Uterus (tissue), 4 donors: ENCODE results near the gene CARMIL3. TPM values are rescaled to one million over a fixed set of nuclear protein-coding genes. Genes with fewer than 3 reads are reported as not detected.

Experiments
- DNase-seq, 2 donors: peaks; one replicate each; pipeline ENCODE4 v3.0.0-alpha.2; 2019 to 2020
- H3K27ac ChIP-seq, 2 donors: fragments of 200-600 bp; sonication (generic); 1 replicate in 1 of 2; 2 replicates in 1 of 2; pipeline ENCODE4 v1.5.1; 2016 to 2018
- H3K27me3 ChIP-seq, 2 donors: fragments of 200-600 bp; sonication (generic); one replicate each; pipeline ENCODE4 v1.5.1; 2018 to 2019; ENCODE audit warnings: control low read depth in 1 of 2
- H3K36me3 ChIP-seq, 2 donors: fragments of 200-600 bp; sonication (generic); one replicate each; pipeline ENCODE4 v1.5.1; 2019; ENCODE audit warnings: control low read depth in 1 of 2
- H3K4me1 ChIP-seq, 2 donors: fragments of 200-600 bp; sonication (generic); one replicate each; pipeline ENCODE4 v1.5.1; 2018 to 2019; ENCODE audit warnings: control low read depth in 1 of 2
- H3K4me3 ChIP-seq, 2 donors: fragments of 200-600 bp; sonication (generic); 1 replicate in 1 of 2; 2 replicates in 1 of 2; pipeline ENCODE4 v1.5.1; 2018 to 2019; ENCODE audit warnings: mild to moderate bottlenecking in 1 of 2
- H3K9me3 ChIP-seq, 2 donors: fragments of 200-600 bp; sonication (generic); one replicate each; pipeline ENCODE4 v1.5.1; 2019; ENCODE audit warnings: control low read depth in 1 of 2
- POLR2A ChIP-seq, 2 donors: fragments of 450-650 bp; IDR thresholded peaks; one replicate each; pipeline ENCODE4 v1.6.1; 2016; ENCODE audit warnings: antibody characterized with exemption in 2 of 2, mild to moderate bottlenecking in 1 of 2, moderate library complexity in 1 of 2
- intact Hi-C: fragments of 100-400 bp; cut with DNase I; formaldehyde crosslinking; loops from one replicate; pipeline ENCODE4 v1.15.1; 2023; ENCODE audit warnings: low total_unique reads
- total RNA-seq, 4 donors: library from RNA; depleted of rRNA in 3 of 4; stranded (reverse); fragments of >200 nt in 3 of 4; gene quantifications; one replicate each; pipeline versions ENCODE4 v1.1.0 to v1.2.4, GENCODE V29; 2014 to 2023
- TF ChIP-seq, protein P1 (sequence below), 4 experiments: fragments of 200-600 bp in 2 of 4; fragments of 450-650 bp in 2 of 4; sonication (generic) in 2 of 4; IDR thresholded peaks; one replicate each; pipeline ENCODE4 v1.5.1; 2016 to 2019; ENCODE audit warnings: antibody characterized with exemption in 4 of 4, mild to moderate bottlenecking in 2 of 4, moderate library complexity in 1 of 4
- donor health status: DM: yes; HTN: yes; CAD: no.

CARMIL3 gene
- total RNA-seq, 4 donors from 2014 or later = 0.21 to 0.48 TPM; not detected in 2

DNA sequence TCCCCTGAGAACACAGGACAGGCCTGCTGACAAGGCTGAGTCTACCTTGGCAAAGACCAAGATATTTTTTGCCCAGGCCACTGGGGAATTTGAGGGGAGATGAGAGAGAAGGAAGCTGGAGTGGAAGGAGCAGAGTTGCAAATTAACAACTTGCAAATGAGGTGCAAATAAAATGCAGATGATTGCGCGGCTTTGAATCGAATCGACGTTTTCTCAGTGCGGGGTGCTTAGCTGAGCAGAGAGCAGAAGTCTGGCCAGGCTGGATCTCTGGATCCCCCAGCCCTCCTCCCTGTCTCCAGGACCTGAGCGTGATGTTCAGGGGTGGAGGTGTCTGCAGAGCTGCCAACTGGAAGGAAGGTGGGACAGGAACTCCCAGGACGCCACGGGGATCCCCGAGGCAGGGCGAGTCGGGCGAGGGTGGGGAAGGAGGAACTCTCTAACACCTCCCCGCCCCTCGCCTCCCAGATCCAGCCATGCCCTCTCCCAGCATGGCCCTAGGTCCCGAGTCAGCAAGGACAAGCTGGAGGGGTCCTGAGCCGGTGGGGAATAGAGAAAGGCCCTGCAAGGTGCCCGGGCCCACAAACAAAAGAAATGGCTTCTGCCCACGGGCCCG, 527 bp upstream of the CARMIL3 start:
- no peaks in the 10 kb centered on the region for H3K27me3 ChIP-seq
- no peaks in the 10 kb centered on the region for H3K36me3 ChIP-seq
- intact Hi-C loops = no loop called here
- peak overlapping the region; percentile 44 to 56 for H3K4me3 ChIP-seq
- H3K4me1 ChIP-seq = peaks cover 0 to 5% of the 10 kb centered on the region in 2 donors
- TF ChIP-seq, protein P1, sequence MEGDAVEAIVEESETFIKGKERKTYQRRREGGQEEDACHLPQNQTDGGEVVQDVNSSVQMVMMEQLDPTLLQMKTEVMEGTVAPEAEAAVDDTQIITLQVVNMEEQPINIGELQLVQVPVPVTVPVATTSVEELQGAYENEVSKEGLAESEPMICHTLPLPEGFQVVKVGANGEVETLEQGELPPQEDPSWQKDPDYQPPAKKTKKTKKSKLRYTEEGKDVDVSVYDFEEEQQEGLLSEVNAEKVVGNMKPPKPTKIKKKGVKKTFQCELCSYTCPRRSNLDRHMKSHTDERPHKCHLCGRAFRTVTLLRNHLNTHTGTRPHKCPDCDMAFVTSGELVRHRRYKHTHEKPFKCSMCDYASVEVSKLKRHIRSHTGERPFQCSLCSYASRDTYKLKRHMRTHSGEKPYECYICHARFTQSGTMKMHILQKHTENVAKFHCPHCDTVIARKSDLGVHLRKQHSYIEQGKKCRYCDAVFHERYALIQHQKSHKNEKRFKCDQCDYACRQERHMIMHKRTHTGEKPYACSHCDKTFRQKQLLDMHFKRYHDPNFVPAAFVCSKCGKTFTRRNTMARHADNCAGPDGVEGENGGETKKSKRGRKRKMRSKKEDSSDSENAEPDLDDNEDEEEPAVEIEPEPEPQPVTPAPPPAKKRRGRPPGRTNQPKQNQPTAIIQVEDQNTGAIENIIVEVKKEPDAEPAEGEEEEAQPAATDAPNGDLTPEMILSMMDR (IDR thresholded peaks at IDR 0.05) = no peak
- no peak for TF ChIP-seq POLR2A (IDR thresholded peaks at IDR 0.05)
- H3K9me3 ChIP-seq = no peaks in the 10 kb centered on the region
- no peak for DNase-seq
- peak overlapping the region; percentile 65 to 74 for H3K27ac ChIP-seq

DNA sequence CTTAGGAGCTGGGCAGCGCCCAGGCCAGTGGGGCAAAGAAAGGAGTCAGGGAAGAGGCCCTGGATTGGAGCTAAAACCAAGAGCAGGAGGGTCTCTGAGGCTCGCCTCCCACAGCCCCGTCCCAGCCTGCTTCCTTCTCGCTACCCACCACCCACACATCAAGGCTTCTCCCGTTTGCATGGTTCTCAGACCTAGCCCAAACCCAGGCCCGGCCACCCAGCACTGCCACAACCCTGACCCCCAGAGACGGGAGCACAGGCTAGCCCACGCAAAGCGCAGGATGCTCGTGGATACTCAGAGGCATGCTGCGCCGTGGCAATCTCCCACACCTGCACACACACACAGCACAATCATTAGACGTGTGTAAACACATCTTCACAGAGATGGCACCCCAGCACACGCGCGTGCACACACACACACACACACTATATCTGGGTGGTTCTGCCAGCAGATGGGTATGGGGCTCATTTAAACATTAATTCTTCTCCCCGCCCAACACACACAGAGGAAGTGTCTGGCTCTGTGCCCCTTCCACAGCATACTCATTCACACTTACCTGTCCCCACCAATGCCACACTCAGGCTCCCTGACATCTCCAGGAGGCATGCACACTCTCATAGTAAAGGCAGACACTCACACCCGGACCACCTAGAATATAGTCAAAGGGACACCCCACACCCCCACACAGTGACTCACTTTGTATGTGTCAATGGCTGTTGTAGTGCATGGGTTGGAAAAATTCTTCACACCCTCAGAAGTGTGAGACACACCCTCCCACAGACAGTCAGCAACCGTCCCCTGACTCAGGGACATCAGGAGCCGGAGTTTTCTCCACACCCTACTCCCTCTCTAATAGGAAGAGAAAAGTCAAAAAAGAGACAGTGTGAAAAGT, 1.1 kb downstream of the CARMIL3 start:
- no peak overlapping the region for H3K27ac ChIP-seq
- peak overlapping the region; percentile 44 to 56 for H3K4me3 ChIP-seq
- no peaks in the 10 kb centered on the region for H3K27me3 ChIP-seq
- H3K9me3 ChIP-seq = no peaks in the 10 kb centered on the region
- H3K36me3 ChIP-seq = no peaks in the 10 kb centered on the region
- TF ChIP-seq, protein P1 (IDR thresholded peaks at IDR 0.05) = no peak
- no peak for TF ChIP-seq POLR2A (IDR thresholded peaks at IDR 0.05)
- no peak for DNase-seq
- peaks cover 0 to 5% of the 10 kb centered on the region in 2 donors for H3K4me1 ChIP-seq
- intact Hi-C loops = no loop called here

- DNase-seq = no peak
- no peak for TF ChIP-seq POLR2A (IDR thresholded peaks at IDR 0.05)
- TF ChIP-seq, protein P1 (IDR thresholded peaks at IDR 0.05) = no peak
- Histone ChIP-seq H3K4me3 (no peak overlapping the region), H3K27me3 (no peaks in the 10 kb centered on the region), H3K27ac (no peak overlapping the region), H3K9me3 (no peaks in the 10 kb centered on the region), H3K4me1 (peaks cover 0 to 5% of the 10 kb centered on the region in 2 donors), H3K36me3 (no peaks in the 10 kb centered on the region)
- intact Hi-C loops = no loop called here
Measured at GRCh38 chr14:24053548-24054323, 1.9 kb downstream of the CARMIL3 start.

DNA sequence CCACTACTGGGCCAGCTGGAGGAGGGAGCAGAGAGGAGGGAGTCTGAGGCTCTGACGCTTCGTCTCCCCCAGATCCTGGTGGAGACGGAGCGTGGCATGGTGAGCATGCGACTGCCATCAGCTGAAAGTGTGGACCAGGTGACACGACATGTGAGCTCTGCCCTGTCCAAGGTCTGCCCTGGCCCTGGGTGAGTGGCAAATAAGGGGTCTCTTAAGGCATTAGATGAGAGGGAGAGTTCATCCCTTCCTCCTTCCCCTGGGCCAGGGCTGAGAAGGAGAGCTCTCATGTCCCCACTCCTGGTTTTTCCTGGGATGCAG, 2.5 kb downstream of the CARMIL3 start:
- H3K36me3 ChIP-seq = no peaks in the 10 kb centered on the region
- no peaks in the 10 kb centered on the region for H3K9me3 ChIP-seq
- no peak overlapping the region for H3K27ac ChIP-seq
- no peaks in the 10 kb centered on the region for H3K27me3 ChIP-seq
- TF ChIP-seq, protein P1 (IDR thresholded peaks at IDR 0.05) = no peak
- H3K4me1 ChIP-seq = peaks cover 0 to 5% of the 10 kb centered on the region in 2 donors
- DNase-seq = no peak
- intact Hi-C loops = no loop called here
- H3K4me3 ChIP-seq = no peak overlapping the region
